Astrocyte of the cerebellum (primary cell): ENCODE measurements around the gene ACTL7A.
A peak's percentile ranks its signal among the peaks of the same experiment; 100 is the strongest.

Source experiments
- DNase-seq: peaks from one replicate; pipeline ENCODE4 v3.0.0-alpha.2; 2011; ENCODE audit warnings: low read depth
- H3K4me3 ChIP-seq: 2 replicates; pipeline ENCODE4 v1.5.1; 2011; ENCODE audit warnings: mild to moderate bottlenecking, low read depth, low read length, moderate library complexity
- CTCF ChIP-seq: IDR thresholded peaks from 2 replicates; pipeline ENCODE4 v1.5.1; 2012; ENCODE audit warnings: low read length, low read depth, moderate library complexity, mild to moderate bottlenecking; ENCODE audit errors: missing control alignments
- in situ Hi-C: cut with HindIII; loops from 2 replicates; pipeline ENCODE4 v1.10.0; 2017; ENCODE audit warnings: low sequenced_read_pairs

ACTL7A gene

GRCh38 chr9:108860764-108861163, 1.3 kb upstream of the ACTL7A start:
- TF ChIP-seq CTCF, result no peak
- no peak for DNase-seq
- H3K4me3 ChIP-seq, result no peak overlapping the region
- in situ Hi-C loops, result no loop called here

- DNase-seq, result no peak
- in situ Hi-C loops, result no loop called here
- H3K4me3 ChIP-seq, result no peak overlapping the region
- TF ChIP-seq CTCF, result no peak
Measured at GRCh38 chr9:108861464-108861863, 602 bp upstream of the ACTL7A start.

GRCh38 chr9:108863891-108864290, 1.8 kb downstream of the ACTL7A start:
- in situ Hi-C loops, result no loop called here
- TF ChIP-seq CTCF, result no peak
- no peak for DNase-seq

GRCh38 chr9:108864446-108864845, 2.4 kb downstream of the ACTL7A start:
- in situ Hi-C loops, result no loop called here
- TF ChIP-seq CTCF, result peak; percentile 16
- H3K4me3 ChIP-seq, result no peak overlapping the region
- no peak for DNase-seq

More at GRCh38 chr9:108863891-108864290, 1.8 kb downstream of the ACTL7A start:
- no peak overlapping the region for H3K4me3 ChIP-seq

GRCh38 chr9:108865037-108865436, 3.0 kb downstream of the ACTL7A start:
- no peak for TF ChIP-seq CTCF
- in situ Hi-C loops, result no loop called here
- DNase-seq, result no peak

GRCh38 chr9:108866001-108866420, 3.9 kb downstream of the ACTL7A start:
- no peak for TF ChIP-seq CTCF
- DNase-seq, result no peak
- no peak overlapping the region for H3K4me3 ChIP-seq
- in situ Hi-C loops, result no loop called here

More at GRCh38 chr9:108865037-108865436, 3.0 kb downstream of the ACTL7A start:
- H3K4me3 ChIP-seq, result no peak overlapping the region

- H3K4me3 ChIP-seq, result no peak overlapping the region
- DNase-seq, result no peak
- no peak for TF ChIP-seq CTCF
- in situ Hi-C loops, result no loop called here
Measured at GRCh38 chr9:108867116-108867515, 5.0 kb downstream of the ACTL7A start.
